OCI-LY7 (cell line): ENCODE results near the gene SLIT3. TPM values are rescaled to one million over a fixed set of nuclear protein-coding genes. Genes with fewer than 3 reads are reported as not detected.

Source experiments
- BruUV-seq: library from RNA; stranded (reverse); fragments of 400-500 nt; replicated peaks from 2 replicates; lab custom pipeline; 2021; lab: Mats Ljungman, UMichigan
- CTCF ChIA-PET: fragments of 300-600 bp; sonication (Branson Sonifier 250); formaldehyde crosslinking; loops from one replicate; lab custom pipeline; 2022; ENCODE audit warnings: antibody characterized with exemption; ENCODE audit not compliant: unreplicated experiment; lab: Charles Lee
- POLR2A ChIA-PET: fragments of 300-600 bp; sonication (Branson Sonifier 250); formaldehyde crosslinking; loops from one replicate; lab custom pipeline; 2022; ENCODE audit warnings: antibody characterized with exemption; lab: Charles Lee
- DNase-seq: peaks from one replicate; pipeline ENCODE4 v3.0.0-alpha.2; 2015; ENCODE audit warnings: low spot score
- H2AFZ ChIP-seq: fragments of 200-600 bp; sonication (generic), shearing (Covaris generic); 2 replicates; pipeline ENCODE4 v1.6.1; 2014; ENCODE audit warnings: mild to moderate bottlenecking, antibody characterized with exemption, low read length, moderate library complexity
- H3K27ac ChIP-seq: fragments of 200-600 bp; sonication (generic); 2 replicates; pipeline ENCODE4 v1.5.1; 2014; ENCODE audit warnings: mixed run types, low read depth, mild to moderate bottlenecking, moderate library complexity, low read length, inconsistent platforms; ENCODE audit not compliant: poor library complexity, severe bottlenecking
- H3K36me3 ChIP-seq: fragments of 200-600 bp; sonication (generic); 2 replicates; pipeline ENCODE4 v1.6.1; 2014; ENCODE audit warnings: mild to moderate bottlenecking, antibody characterized with exemption, low read length, moderate library complexity, mixed read lengths; ENCODE audit not compliant: insufficient read depth
- H3K4me1 ChIP-seq: fragments of 200-600 bp; sonication (generic); 2 replicates; pipeline ENCODE4 v1.5.1; 2014; ENCODE audit warnings: mild to moderate bottlenecking, low read length; ENCODE audit not compliant: insufficient read depth, poor library complexity, severe bottlenecking
- H3K4me2 ChIP-seq: fragments of 200-600 bp; sonication (generic); 2 replicates; pipeline ENCODE4 v1.6.1; 2014; ENCODE audit warnings: mild to moderate bottlenecking, low read length
- H3K4me3 ChIP-seq: fragments of 200-600 bp; sonication (generic); 2 replicates; pipeline ENCODE4 v1.5.1; 2014; ENCODE audit warnings: mild to moderate bottlenecking, low read depth, low read length; ENCODE audit not compliant: poor library complexity, severe bottlenecking
- H3K79me2 ChIP-seq: fragments of 200-600 bp; sonication (generic); 2 replicates; pipeline ENCODE4 v1.6.1; 2016; ENCODE audit warnings: low read depth, mild to moderate bottlenecking, low read length, moderate library complexity, mixed read lengths; ENCODE audit not compliant: insufficient read depth
- H3K9me2 ChIP-seq: fragments of 200-600 bp; sonication (generic); 2 replicates; pipeline ENCODE4 v1.6.1; 2016; ENCODE audit warnings: mild to moderate bottlenecking, low read length, mixed read lengths; ENCODE audit not compliant: insufficient read depth
- H3K9me3 ChIP-seq: fragments of 200-600 bp; sonication (generic); 2 replicates; pipeline ENCODE4 v1.6.1; 2014; ENCODE audit warnings: mild to moderate bottlenecking, mixed run types, low read length, mixed read lengths
- H4K20me1 ChIP-seq: fragments of 200-600 bp; sonication (generic); 2 replicates; pipeline ENCODE4 v1.6.1; 2014; ENCODE audit warnings: mild to moderate bottlenecking, antibody characterized with exemption, low read length, moderate library complexity, mixed read lengths; ENCODE audit not compliant: insufficient read depth
- EZH2phosphoT487 ChIP-seq: fragments of 200-600 bp; sonication (generic); IDR thresholded peaks from 2 replicates; pipeline ENCODE4 v1.6.1; 2018; ENCODE audit warnings: low read depth, borderline replicate concordance, mild to moderate bottlenecking, mixed run types, antibody characterized with exemption, low read length, moderate library complexity, mixed read lengths
- intact Hi-C: fragments of 100-400 bp; cut with micrococcal nuclease; formaldehyde crosslinking; loops from one replicate; pipeline ENCODE4 v1.10.0; 2022; ENCODE audit not compliant: unreplicated experiment
- total RNA-seq, 2 experiments: library from RNA; depleted of rRNA in 1 of 2; stranded (reverse); fragments of >200 nt in 1 of 2; shearing (Covaris generic) in 1 of 2; gene quantifications; 2 replicates each; pipeline ENCODE4 v1.2.3, GENCODE V29; 2014 to 2022
- TF ChIP-seq, protein P1 (sequence below): fragments of 200-600 bp; sonication (generic); conservative IDR thresholded peaks from 2 replicates; pipeline ENCODE4 v1.5.1; 2014; ENCODE audit warnings: mild to moderate bottlenecking, antibody characterized with exemption, low read length, moderate library complexity, mixed read lengths

SLIT3 gene
- total RNA-seq, 2 experiments from 2014 or later = not detected

DNA sequence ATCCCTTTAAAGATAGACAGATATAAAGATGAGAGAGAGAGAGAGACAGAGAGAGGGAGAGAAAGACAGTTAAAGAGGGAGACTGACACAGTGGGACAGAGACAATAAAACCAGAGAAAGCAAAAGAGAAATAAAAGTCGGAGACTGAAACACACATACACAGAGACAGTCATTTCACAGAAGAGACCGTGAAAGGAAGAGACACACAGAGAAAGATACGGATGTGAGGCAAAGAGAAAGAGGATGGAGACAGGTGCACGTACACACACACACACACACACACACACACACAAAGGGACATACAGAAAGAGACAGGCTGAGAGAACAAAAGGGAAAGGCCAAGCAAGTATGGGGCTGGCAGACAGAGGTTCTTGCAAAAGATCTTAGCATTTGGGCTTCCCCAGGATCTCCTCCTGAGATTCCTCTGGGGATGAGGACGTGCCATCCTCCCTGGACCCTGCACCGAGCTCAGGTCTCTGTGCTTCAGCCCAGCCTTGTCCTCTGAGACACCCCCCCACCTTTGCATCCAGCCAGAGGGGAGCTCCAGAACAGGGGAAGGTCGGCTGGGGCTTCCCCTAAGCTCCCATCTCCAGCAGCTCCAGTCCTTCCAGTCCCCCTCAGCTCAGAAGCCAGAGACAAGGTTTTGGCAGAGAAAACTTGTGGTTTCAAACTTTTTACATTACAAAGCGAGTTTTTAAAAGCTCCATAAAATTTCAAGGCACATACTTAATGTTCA, 403.4 kb downstream of the SLIT3 start:
- no peak overlapping the region for H3K4me2 ChIP-seq
- H3K9me3 ChIP-seq = no peaks in the 10 kb centered on the region
- POLR2A ChIA-PET = interaction anchor here (0.6 to 0.7 kb wide), 2 partner anchors 25 to 194 kb away, joined by 3 read pairs; no protein-coding TSS in a partner anchor
- no peaks in the 10 kb centered on the region for H3K4me1 ChIP-seq
- intact Hi-C loops = no loop called here
- CTCF ChIA-PET = interaction anchor here (0.6 kb wide), 1 partner anchor 49 kb away, joined by 3 read pairs; no protein-coding TSS in a partner anchor
- H3K36me3 ChIP-seq = no peaks in the 10 kb centered on the region
- no peak for DNase-seq
- H2AFZ ChIP-seq = no peak overlapping the region
- no peak for TF ChIP-seq EZH2phosphoT487
- H3K27ac ChIP-seq = no peak overlapping the region
- H3K4me3 ChIP-seq = no peak overlapping the region
- no TSS peak for BruUV-seq
- no peaks in the 10 kb centered on the region for H3K79me2 ChIP-seq
- H3K9me2 ChIP-seq = no peaks in the 10 kb centered on the region
- no peaks in the 10 kb centered on the region for H4K20me1 ChIP-seq

DNA sequence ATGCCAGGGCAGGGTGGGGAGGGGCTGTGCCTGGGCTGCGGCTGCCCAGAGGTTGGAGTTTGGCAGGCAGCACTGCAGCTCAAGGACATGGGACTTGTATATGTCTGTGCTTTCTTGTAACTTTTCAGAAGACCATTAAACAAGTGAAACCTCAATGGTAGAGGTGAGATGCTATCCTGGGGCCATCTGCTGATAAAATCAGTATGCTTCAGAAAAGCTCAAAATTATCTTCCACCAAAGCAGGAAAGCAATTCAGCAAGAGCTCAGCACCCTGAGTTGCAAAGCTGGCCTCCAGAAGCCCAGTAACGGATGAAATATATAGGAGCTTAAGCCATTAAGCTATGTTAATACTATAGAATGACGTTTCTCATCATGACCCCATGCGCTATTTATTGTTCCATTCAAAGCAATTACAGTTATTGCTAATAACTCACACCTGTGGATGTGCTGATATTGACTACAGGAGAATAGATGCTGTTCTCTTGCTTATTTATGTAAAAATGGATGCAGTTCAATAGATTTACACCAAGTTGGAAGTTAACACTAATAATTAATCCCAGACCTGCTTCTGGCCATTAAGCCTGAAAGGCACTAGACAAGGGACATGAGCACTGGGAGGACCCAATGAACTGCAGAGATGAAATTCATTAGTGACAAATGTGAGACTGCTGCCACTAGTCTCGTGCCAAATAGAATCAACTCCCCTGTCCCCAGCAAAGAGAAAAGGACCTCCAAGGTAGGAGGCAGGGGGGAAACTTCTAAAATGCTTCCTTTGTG, 405.5 kb downstream of the SLIT3 start:
- BruUV-seq = no TSS peak
- CTCF ChIA-PET = no interaction called here
- Histone ChIP-seq H3K4me1 (no peaks in the 10 kb centered on the region), H3K9me3 (no peaks in the 10 kb centered on the region), H3K27ac (no peak overlapping the region), H3K4me3 (no peak overlapping the region), H3K4me2 (no peak overlapping the region), H4K20me1 (no peaks in the 10 kb centered on the region), H3K79me2 (no peaks in the 10 kb centered on the region), H3K9me2 (no peaks in the 10 kb centered on the region), H2AFZ (no peak overlapping the region), H3K36me3 (no peaks in the 10 kb centered on the region)
- no peak for DNase-seq
- intact Hi-C loops = no loop called here
- POLR2A ChIA-PET = no interaction called here
- TF ChIP-seq EZH2phosphoT487 = no peak
- TF ChIP-seq, protein P1, sequence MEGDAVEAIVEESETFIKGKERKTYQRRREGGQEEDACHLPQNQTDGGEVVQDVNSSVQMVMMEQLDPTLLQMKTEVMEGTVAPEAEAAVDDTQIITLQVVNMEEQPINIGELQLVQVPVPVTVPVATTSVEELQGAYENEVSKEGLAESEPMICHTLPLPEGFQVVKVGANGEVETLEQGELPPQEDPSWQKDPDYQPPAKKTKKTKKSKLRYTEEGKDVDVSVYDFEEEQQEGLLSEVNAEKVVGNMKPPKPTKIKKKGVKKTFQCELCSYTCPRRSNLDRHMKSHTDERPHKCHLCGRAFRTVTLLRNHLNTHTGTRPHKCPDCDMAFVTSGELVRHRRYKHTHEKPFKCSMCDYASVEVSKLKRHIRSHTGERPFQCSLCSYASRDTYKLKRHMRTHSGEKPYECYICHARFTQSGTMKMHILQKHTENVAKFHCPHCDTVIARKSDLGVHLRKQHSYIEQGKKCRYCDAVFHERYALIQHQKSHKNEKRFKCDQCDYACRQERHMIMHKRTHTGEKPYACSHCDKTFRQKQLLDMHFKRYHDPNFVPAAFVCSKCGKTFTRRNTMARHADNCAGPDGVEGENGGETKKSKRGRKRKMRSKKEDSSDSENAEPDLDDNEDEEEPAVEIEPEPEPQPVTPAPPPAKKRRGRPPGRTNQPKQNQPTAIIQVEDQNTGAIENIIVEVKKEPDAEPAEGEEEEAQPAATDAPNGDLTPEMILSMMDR = no peak

GRCh38 chr5:168893283-168893682, 407.7 kb downstream of the SLIT3 start:
- CTCF ChIA-PET = no interaction called here
- no TSS peak for BruUV-seq
- no peaks in the 10 kb centered on the region for H3K79me2 ChIP-seq
- H3K4me3 ChIP-seq = no peak overlapping the region
- H3K36me3 ChIP-seq = no peaks in the 10 kb centered on the region
- H3K27ac ChIP-seq = no peak overlapping the region
- POLR2A ChIA-PET = interaction anchor here (0.6 kb wide), 1 partner anchor 1561 kb away, joined by 4 read pairs; no protein-coding TSS in a partner anchor
- H4K20me1 ChIP-seq = no peaks in the 10 kb centered on the region
- H3K4me1 ChIP-seq = no peaks in the 10 kb centered on the region
- DNase-seq = no peak
- TF ChIP-seq EZH2phosphoT487 = no peak
- no peaks in the 10 kb centered on the region for H3K9me2 ChIP-seq
- no peak overlapping the region for H2AFZ ChIP-seq
- intact Hi-C loops = no loop called here
- H3K4me2 ChIP-seq = no peak overlapping the region
- no peaks in the 10 kb centered on the region for H3K9me3 ChIP-seq
